Umbilical cord (tissue), 2 donors: ENCODE measurements around the gene HDAC9. TPM values are rescaled to one million over a fixed set of nuclear protein-coding genes. Genes with fewer than 3 reads are reported as not detected.
"Not testable (repeated sequence)": the region's sequence is repeated elsewhere in the genome, so short reads cannot be mapped to it uniquely, and the experiment has no call there.

Experiments
- DNase-seq: peaks from one replicate; pipeline ENCODE4 v3.0.0-alpha.2; 2015; ENCODE audit warnings: low spot score
- total RNA-seq: library from RNA; depleted of rRNA; stranded (reverse); fragments of >200 nt; gene quantifications from one replicate; pipeline ENCODE4 v1.2.3, GENCODE V29; 2014; ENCODE audit warnings: low replicate concordance; ENCODE audit not compliant: insufficient read depth

The HDAC9 gene
- total RNA-seq, 1 donor from 2014 or later = 18.3 TPM

GRCh38 chr7:18715988-18716387, 220.4 kb downstream of the HDAC9 start:
- no peak for DNase-seq

DNA sequence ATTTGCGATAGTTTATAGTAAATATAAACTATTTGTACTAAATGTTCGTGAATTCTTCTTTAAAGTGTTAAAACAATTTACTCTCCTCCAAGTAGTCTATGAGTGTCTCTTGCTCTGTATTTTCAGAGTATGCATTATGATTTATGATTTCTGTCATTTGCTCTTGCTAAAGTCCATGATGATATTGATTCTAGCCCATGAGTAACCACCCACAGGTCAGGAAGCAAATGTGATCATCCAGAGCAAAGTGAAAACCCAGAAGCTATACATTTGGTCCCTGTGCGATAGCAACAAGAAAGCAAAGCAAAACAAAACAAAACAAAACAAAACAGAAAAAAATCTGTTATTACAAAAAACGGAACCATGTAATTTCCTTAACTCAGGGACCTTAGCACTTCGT, 225.9 kb downstream of the HDAC9 start:
- DNase-seq = no peak

GRCh38 chr7:18724318-18724717, 228.8 kb downstream of the HDAC9 start:
- DNase-seq = no peak

GRCh38 chr7:18727115-18727870, 231.7 kb downstream of the HDAC9 start:
- DNase-seq = no peak

DNA sequence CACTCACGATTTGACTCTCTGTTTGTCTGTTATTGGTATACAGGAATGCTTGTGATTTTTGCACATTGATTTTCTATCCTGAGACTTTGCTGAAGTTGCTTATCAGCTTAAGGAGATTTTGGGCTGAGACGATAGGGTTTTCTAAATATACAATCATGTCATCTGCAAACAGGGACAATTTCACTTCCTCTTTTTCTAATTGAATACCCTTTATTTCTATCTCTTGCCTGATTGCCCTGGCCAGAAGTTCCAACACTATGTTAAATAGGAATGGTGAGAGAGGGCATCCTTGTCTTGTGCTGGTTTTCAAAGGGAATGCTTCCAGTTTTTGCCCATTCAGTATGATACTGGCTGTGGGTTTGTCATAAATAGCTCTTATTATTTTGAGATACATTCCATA, 240.5 kb downstream of the HDAC9 start:
- DNase-seq = not testable (repeated sequence)

DNA sequence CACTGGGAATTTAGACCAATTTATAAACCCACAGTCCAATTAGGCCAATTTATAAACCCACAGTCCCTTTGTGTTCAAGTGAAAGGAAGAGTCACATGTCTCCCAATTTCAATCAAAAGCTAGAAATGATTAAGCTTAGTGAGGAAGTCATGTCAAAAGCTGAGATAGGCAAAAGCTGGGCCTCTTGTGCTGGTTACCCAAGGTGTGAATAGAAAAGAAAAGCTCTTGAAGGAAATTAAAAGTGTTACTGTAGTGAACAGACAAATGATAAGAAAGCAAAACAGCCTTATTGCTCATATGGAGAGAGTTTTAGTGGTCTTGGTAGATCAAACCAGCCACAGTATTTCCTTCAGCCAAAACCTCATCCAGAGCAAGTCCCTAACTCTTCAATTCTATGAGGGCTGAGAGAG, 245.0 kb downstream of the HDAC9 start:
- no peak for DNase-seq

DNA sequence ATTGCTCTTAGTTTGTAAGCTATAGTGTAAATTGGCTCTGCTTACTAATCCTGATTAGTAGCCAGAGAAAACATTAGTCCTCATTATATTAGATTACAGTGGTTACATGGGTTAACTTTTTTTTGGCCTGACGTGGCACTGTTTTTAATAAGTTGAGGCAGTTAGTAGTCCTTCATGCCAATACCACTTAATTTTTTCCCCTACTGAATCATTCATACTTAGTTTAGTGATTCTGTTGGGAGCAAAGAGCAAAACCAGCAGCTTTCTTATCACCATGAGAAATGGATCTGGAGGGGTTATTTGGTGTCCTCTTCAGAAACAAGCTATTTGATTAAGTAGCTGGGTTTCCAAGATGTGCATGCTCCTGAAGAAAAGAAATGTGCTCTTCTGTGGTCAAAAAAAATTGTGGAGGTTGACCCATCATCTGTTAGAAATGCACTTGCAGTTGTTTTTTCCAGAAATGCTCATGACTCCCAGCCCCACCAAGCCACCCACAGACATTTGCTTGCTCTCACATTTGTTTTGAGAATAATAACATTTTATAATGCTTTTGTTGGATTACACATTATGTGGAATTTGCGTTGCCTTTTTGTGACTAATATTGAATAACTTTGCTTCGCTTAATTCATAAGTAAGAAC, 258.5 kb downstream of the HDAC9 start:
- no peak for DNase-seq

- DNase-seq = peak; percentile 28
Observed at GRCh38 chr7:18754766-18755165, 259.2 kb downstream of the HDAC9 start.

DNA sequence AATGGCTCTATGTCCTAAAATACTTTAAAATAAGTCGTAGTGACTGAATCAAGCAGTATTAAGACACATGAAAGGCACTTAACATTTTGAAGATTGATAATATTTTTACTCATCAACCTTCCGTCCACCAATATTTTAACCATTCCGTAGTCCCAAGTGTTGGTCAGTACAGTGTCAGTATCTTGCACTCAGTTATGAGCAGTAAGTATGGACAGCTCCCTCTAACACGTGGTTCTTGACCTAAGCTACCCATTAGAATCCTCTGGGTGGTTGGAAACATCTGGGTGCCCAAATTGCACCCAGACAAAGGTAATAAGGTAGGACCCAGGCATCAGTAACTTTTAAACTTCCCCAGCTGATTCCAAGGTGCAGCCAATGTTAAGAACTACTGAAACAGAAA, 260.2 kb downstream of the HDAC9 start:
- no peak for DNase-seq

DNA sequence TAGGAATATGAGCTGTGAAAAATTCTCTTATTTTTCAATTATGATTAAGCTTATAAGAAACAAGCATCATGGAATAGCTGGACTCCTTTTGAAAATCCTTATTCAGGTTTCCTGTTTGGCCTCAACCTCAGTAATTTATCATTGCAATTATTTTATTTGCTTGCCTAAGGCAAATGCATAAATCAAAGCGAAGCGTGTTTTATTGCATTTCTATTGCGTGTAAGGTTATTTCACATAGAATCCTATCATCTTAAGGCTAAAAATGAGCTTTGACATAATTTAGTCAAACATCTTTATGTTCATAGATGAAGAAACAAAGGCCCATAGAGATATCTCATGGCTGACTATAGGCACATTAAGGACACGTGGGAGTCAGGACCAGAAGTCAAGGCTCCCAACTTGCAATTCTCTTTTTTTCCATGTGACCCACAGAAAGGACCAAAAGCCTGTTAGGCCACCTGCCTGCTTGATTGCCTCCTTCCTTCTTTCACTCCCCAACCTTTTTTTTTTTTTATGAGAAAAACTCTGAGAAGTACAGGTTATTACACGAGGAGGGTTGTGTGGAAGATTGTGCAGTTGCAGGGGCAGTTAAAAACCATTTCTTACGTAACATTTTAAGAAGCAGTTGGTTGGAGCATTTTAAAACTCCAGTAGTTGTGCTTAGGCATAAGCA, 261.0 kb downstream of the HDAC9 start:
- no peak for DNase-seq

- DNase-seq = no peak
Observed at GRCh38 chr7:18760046-18760445, 264.5 kb downstream of the HDAC9 start.

- DNase-seq = no peak
Observed at GRCh38 chr7:18760631-18761445, 265.3 kb downstream of the HDAC9 start.

DNA sequence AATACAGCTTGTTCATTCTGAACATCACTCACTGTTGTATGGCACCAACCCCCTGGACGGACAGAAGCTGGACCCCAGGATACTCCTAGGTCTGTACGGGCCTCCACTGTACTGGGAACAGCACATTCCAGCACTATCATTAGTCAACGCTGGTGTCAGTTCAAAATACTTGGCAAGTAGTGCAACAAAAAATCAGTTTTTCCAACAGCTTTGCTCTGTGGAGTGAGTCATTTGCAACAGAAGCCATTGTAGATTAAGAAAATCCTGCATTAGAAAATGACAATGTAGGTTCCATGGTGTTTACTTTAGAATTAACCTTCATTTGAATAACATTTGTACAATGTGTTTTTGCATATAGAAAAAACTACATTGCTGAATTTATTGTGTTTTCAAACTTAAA, 266.6 kb downstream of the HDAC9 start:
- DNase-seq = peak; percentile 53

- DNase-seq = no peak
Observed at GRCh38 chr7:18768256-18768655, 272.7 kb downstream of the HDAC9 start.

- peak; percentile 16 for DNase-seq
Observed at GRCh38 chr7:18770154-18770811, 274.7 kb downstream of the HDAC9 start.

- DNase-seq = peak; percentile 30
Observed at GRCh38 chr7:18770822-18771221, 275.3 kb downstream of the HDAC9 start.

DNA sequence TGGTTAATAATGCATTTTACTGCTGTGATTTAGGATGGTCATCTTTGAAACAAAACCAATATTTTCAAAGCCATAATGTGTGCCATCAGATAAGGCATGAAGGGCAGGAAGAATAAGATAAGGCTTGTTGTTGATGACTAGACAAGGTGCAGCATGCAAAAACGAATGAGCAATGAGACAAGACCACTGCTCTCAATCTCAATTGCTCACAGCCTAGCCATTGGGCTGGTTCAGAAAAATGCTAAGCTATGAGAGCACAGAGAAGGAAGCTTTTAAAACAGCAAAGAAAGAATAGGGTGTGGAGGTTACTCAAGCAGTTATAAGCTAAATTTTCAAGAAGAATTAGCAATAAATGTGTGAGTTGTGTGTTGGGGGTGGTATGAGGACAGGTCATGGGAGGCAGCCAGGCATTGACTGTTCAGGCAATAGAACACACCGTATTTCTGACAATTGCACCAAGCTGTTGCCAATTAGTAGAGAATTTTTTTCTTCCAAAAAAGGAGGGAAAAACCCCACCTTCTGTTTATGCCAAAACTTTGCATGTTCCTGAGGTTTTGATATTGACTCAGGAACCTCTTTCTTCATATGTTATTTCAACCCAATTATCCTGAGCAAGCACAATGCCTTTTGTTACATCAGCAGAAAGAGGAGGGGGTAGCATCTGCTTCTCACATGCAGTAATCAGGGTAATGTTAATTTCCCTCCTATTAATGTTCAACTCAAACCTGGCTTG, 276.5 kb downstream of the HDAC9 start:
- DNase-seq = no peak

- no peak for DNase-seq
Observed at GRCh38 chr7:18772567-18772965, 277.0 kb downstream of the HDAC9 start.

DNA sequence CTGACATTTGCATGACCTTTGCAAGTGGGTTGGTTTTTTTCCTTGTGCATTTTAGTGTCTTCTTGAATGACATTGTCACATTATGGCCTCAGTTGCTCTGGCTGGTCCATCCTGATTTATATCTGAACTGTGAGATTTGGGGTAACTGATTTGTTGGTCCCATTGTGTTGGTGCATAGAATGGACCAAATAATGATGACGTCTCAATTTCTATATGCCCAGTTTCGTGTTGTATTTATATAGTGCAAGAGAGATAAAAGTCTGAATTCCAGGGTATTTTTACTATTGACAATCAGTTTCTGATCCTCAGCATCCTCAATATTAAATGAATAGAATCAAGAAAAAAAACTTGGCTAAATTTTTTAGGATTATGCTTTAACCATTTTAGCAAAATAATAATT, 281.8 kb downstream of the HDAC9 start:
- DNase-seq = no peak

GRCh38 chr7:18778594-18778993, 283.0 kb downstream of the HDAC9 start:
- DNase-seq = no peak

- no peak for DNase-seq
Observed at GRCh38 chr7:18780266-18780665, 284.7 kb downstream of the HDAC9 start.
